ENCODE measurements around the gene ACSM4.
"Not testable (repeated sequence)": the region's sequence is repeated elsewhere in the genome, so short reads cannot be mapped to it uniquely, and the experiment has no call there.

The ACSM4 gene

GRCh38 chr12:7265251-7265650 is 38.6 kb upstream of the ACSM4 start:
- no peak overlapping the region for H3K4me3 ChIP-seq (ENCODE audit: insufficient read depth, low read length, poor library complexity, severe bottlenecking)
- H3F3A ChIP-seq (ENCODE audit: insufficient read depth): no peaks in the 10 kb centered on the region
- no peaks in the 10 kb centered on the region for H3K36me3 ChIP-seq (ENCODE audit: low read length)
- H3K27me3 ChIP-seq (ENCODE audit: low read length): no peaks in the 10 kb centered on the region
- no peak overlapping the region for H3K4me2 ChIP-seq (ENCODE audit: low read depth, low read length, poor library complexity, severe bottlenecking)
- no peak overlapping the region for H2AFZ ChIP-seq (ENCODE audit: low read depth, low read length, severe bottlenecking)
- no peaks in the 10 kb centered on the region for H3K9me3 ChIP-seq (ENCODE audit: insufficient read depth, low read length)
- H3K79me2 ChIP-seq (ENCODE audit: insufficient read depth, low read length): no peaks in the 10 kb centered on the region
- H3K27ac ChIP-seq (ENCODE audit: low read depth, low read length): no peak overlapping the region
- no peaks in the 10 kb centered on the region for H4K20me1 ChIP-seq (ENCODE audit: low read depth, low read length)
- H3K9ac ChIP-seq (ENCODE audit: low read length): no peak overlapping the region
- no peaks in the 10 kb centered on the region for H3K9me2 ChIP-seq (replicated peaks; ENCODE audit: insufficient read depth, low read length)
- no peak for TF ChIP-seq EZH2phosphoT487 (conservative IDR thresholded peaks at IDR 0.05; ENCODE audit: low read length)
- no peak for TF ChIP-seq CTCF (IDR thresholded peaks at IDR 0.05; ENCODE audit: insufficient read depth, low read length, poor library complexity, severe bottlenecking)

- Histone ChIP-seq H3K4me3 (ENCODE audit: insufficient read depth, low read length, poor library complexity, severe bottlenecking) (no peak overlapping the region), H2AFZ (ENCODE audit: low read depth, low read length, severe bottlenecking) (no peak overlapping the region), H3K4me2 (ENCODE audit: low read depth, low read length, poor library complexity, severe bottlenecking) (no peak overlapping the region), H4K20me1 (ENCODE audit: low read depth, low read length) (no peaks in the 10 kb centered on the region), H3K36me3 (ENCODE audit: low read length) (no peaks in the 10 kb centered on the region), H3K9me2 (replicated peaks; ENCODE audit: insufficient read depth, low read length) (no peaks in the 10 kb centered on the region), H3K27ac (ENCODE audit: low read depth, low read length) (no peak overlapping the region), H3K27me3 (ENCODE audit: low read length) (peaks cover 3% of the 10 kb centered on the region; the same call in 1 of the 2 replicates), H3K79me2 (ENCODE audit: insufficient read depth, low read length) (no peaks in the 10 kb centered on the region), H3F3A (ENCODE audit: insufficient read depth) (no peaks in the 10 kb centered on the region), H3K9ac (ENCODE audit: low read length) (no peak overlapping the region), H3K9me3 (ENCODE audit: insufficient read depth, low read length) (no peaks in the 10 kb centered on the region)
- TF ChIP-seq CTCF (IDR thresholded peaks at IDR 0.05; ENCODE audit: insufficient read depth, low read length, poor library complexity, severe bottlenecking) (no peak), EZH2phosphoT487 (conservative IDR thresholded peaks at IDR 0.05; ENCODE audit: low read length) (no peak)
These were observed 34.6 kb upstream of the ACSM4 start for GRCh38 chr12:7269273-7269672.

- Histone ChIP-seq H3K4me3 (ENCODE audit: insufficient read depth, low read length, poor library complexity, severe bottlenecking) (no peak overlapping the region), H3K9ac (ENCODE audit: low read length) (no peak overlapping the region), H3K4me2 (ENCODE audit: low read depth, low read length, poor library complexity, severe bottlenecking) (no peak overlapping the region), H3K27me3 (ENCODE audit: low read length) (peaks cover 3% of the 10 kb centered on the region; the same call in 1 of the 2 replicates), H3K9me3 (ENCODE audit: insufficient read depth, low read length) (no peaks in the 10 kb centered on the region), H3K79me2 (ENCODE audit: insufficient read depth, low read length) (no peaks in the 10 kb centered on the region), H2AFZ (ENCODE audit: low read depth, low read length, severe bottlenecking) (no peak overlapping the region), H4K20me1 (ENCODE audit: low read depth, low read length) (no peaks in the 10 kb centered on the region), H3K9me2 (replicated peaks; ENCODE audit: insufficient read depth, low read length) (no peaks in the 10 kb centered on the region), H3K36me3 (ENCODE audit: low read length) (no peaks in the 10 kb centered on the region), H3F3A (ENCODE audit: insufficient read depth) (no peaks in the 10 kb centered on the region), H3K27ac (ENCODE audit: low read depth, low read length) (no peak overlapping the region)
- TF ChIP-seq CTCF (IDR thresholded peaks at IDR 0.05; ENCODE audit: insufficient read depth, low read length, poor library complexity, severe bottlenecking): no peak
These were observed 31.9 kb upstream of the ACSM4 start for GRCh38 chr12:7271893-7272514.

GRCh38 chr12:7275482-7275881 is 28.4 kb upstream of the ACSM4 start:
- H3K79me2 ChIP-seq (ENCODE audit: insufficient read depth, low read length); H3F3A ChIP-seq (ENCODE audit: insufficient read depth); H3K4me2 ChIP-seq (ENCODE audit: low read depth, low read length, poor library complexity, severe bottlenecking); H3K27me3 ChIP-seq (ENCODE audit: low read length); H3K27ac ChIP-seq (ENCODE audit: low read depth, low read length); H3K36me3 ChIP-seq (ENCODE audit: low read length); H4K20me1 ChIP-seq (ENCODE audit: low read depth, low read length); H3K9me2 ChIP-seq (replicated peaks; ENCODE audit: insufficient read depth, low read length); H3K9me3 ChIP-seq (ENCODE audit: insufficient read depth, low read length); H2AFZ ChIP-seq (ENCODE audit: low read depth, low read length, severe bottlenecking); H3K9ac ChIP-seq (ENCODE audit: low read length); H3K4me3 ChIP-seq (ENCODE audit: insufficient read depth, low read length, poor library complexity, severe bottlenecking): not testable (repeated sequence)

Measured in SU-DHL-6 (cell line).